Measurements from ENCODE around the gene S100A3.

S100A3 gene

DNA sequence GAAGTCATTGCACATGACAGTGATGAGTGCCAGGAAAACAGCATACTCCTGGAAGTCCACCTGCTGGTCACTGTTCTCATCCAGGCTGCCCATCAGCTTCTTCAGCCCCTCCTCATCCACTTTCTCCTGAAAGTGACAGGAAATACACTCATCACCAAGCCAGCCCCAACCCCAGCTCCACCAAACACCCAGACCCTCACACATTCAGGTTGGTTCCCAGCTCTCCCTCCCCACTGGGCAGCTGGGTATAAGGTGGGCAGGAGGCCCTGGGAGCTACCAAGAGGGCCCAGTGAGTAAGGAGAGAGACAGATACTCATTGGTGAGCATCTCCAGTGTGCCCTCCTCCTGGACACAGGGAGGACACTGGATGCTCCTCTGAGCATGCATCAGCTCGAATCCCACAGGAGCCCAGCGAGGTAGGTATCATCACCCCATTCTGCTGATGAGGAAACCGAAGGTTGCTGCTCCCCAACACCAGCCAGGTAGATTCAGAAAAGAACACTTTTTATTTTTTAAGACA, 12.5 kb upstream of the S100A3 start:
- no peaks in the 10 kb centered on the region for H3K9me3 ChIP-seq (ENCODE audit: control insufficient read depth in 2 of 2, low read length in 2 of 2)
- no peak overlapping the region for H3K4me3 ChIP-seq (ENCODE audit: low read length in 2 of 2)
- H3K27me3 ChIP-seq (ENCODE audit: control insufficient read depth in 2 of 2, insufficient read depth in 2 of 2, low read length in 2 of 2) = no peaks in the 10 kb centered on the region
- no peak overlapping the region for H3K27ac ChIP-seq (ENCODE audit: low read depth in 2 of 2, low read length in 2 of 2)
- peaks cover 14% of the 10 kb centered on the region in 2 donors for H3K4me1 ChIP-seq (ENCODE audit: control insufficient read depth in 2 of 2, insufficient read depth in 2 of 2, low read length in 2 of 2)
- no peaks in the 10 kb centered on the region for H3K36me3 ChIP-seq (ENCODE audit: control insufficient read depth in 2 of 2, insufficient read depth in 2 of 2, low read length in 2 of 2)
- no peak overlapping the region for H3K9ac ChIP-seq (ENCODE audit: low read depth in 1 of 2, low read length in 2 of 2)

DNA sequence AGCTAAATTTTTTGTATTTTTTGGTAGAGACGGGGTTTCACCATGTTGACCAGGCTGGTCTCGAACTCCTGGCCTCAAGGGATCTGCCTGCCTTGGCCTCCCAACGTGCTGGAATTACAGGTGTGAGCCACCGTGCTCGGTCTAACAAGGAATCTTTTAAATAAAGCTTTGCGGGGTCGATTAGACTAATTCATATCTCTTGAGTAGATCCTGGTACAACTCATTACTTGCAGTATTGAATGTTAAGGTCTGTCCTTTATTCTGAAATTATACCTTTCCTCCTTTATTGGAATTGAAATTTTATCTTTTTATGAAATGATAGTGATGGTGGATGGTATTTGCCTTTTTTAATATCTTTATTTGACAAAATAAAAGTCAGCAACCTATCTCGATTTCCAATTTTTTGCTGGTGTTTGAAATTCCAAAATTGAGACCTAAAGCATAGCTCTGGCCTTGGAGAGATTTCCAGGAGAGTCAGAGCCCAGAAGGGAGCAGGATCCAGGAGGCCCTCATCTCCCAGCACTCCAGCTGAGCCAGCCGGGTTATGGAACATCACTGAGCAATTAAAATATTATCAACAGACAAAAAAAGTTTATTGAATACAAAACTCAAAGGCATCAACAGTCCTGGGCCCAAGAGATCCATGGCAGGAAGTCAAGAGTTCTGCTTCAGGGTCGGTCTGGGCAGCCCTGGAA, 11.9 kb upstream of the S100A3 start:
- Histone ChIP-seq H3K4me1 (ENCODE audit: control insufficient read depth in 2 of 2, insufficient read depth in 2 of 2, low read length in 2 of 2) (peaks cover 8% of the 10 kb centered on the region in 2 donors), H3K9me3 (ENCODE audit: control insufficient read depth in 2 of 2, low read length in 2 of 2) (no peaks in the 10 kb centered on the region), H3K36me3 (ENCODE audit: control insufficient read depth in 2 of 2, insufficient read depth in 2 of 2, low read length in 2 of 2) (no peaks in the 10 kb centered on the region), H3K27me3 (ENCODE audit: control insufficient read depth in 2 of 2, insufficient read depth in 2 of 2, low read length in 2 of 2) (no peaks in the 10 kb centered on the region), H3K27ac (ENCODE audit: low read depth in 2 of 2, low read length in 2 of 2) (no peak overlapping the region), H3K9ac (ENCODE audit: low read depth in 1 of 2, low read length in 2 of 2) (no peak overlapping the region), H3K4me3 (ENCODE audit: low read length in 2 of 2) (no peak overlapping the region)

DNA sequence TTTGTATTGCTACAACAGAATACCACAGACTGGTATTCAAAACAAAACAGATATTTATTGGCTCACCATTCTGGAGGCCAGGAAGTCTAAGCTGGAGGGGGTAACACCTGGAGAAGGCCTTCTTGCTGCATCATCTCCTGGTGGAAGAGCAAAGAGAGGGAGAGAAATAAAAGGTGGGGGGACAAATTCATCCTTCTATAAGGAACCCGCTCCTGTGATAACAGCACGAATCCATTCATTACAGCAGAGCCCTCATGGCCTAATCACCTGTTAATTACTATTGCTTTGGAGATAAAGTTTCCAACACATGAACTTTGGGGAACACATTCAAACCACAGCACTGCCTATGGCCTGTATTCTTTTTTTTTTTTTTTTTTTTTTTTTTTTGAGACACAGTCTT, 11.2 kb upstream of the S100A3 start:
- Histone ChIP-seq H3K4me1 (ENCODE audit: control insufficient read depth in 2 of 2, insufficient read depth in 2 of 2, low read length in 2 of 2) (peaks cover 1% of the 10 kb centered on the region in 2 donors), H3K27me3 (ENCODE audit: control insufficient read depth in 2 of 2, insufficient read depth in 2 of 2, low read length in 2 of 2) (no peaks in the 10 kb centered on the region), H3K4me3 (ENCODE audit: low read length in 2 of 2) (no peak overlapping the region), H3K27ac (ENCODE audit: low read depth in 2 of 2, low read length in 2 of 2) (no peak overlapping the region), H3K9ac (ENCODE audit: low read depth in 1 of 2, low read length in 2 of 2) (no peak overlapping the region), H3K9me3 (ENCODE audit: control insufficient read depth in 2 of 2, low read length in 2 of 2) (no peaks in the 10 kb centered on the region), H3K36me3 (ENCODE audit: control insufficient read depth in 2 of 2, insufficient read depth in 2 of 2, low read length in 2 of 2) (no peaks in the 10 kb centered on the region)

DNA sequence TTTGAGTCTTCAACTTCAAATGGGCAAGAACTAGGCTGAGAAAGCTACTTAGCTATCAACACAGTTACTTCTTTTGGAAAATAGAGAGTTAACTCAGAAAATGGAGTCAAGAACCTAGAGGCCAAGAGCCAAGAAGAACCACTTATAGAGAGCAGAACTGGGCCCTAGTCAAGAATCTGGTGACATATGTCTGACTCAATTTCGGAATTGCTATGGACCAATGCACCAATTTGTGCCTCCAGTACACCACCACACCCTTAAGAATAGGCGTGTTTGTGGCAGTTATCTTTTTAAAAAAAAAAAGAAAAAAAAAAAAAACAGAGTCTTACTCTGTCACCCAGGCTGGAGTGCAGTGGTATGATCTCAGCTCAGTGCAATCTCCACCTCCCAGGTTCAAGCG, 8.8 kb upstream of the S100A3 start:
- Histone ChIP-seq H3K27ac (ENCODE audit: low read depth in 2 of 2, low read length in 2 of 2) (no peak overlapping the region), H3K9ac (ENCODE audit: low read depth in 1 of 2, low read length in 2 of 2) (no peak overlapping the region), H3K27me3 (ENCODE audit: control insufficient read depth in 2 of 2, insufficient read depth in 2 of 2, low read length in 2 of 2) (no peaks in the 10 kb centered on the region), H3K36me3 (ENCODE audit: control insufficient read depth in 2 of 2, insufficient read depth in 2 of 2, low read length in 2 of 2) (no peaks in the 10 kb centered on the region), H3K4me1 (ENCODE audit: control insufficient read depth in 2 of 2, insufficient read depth in 2 of 2, low read length in 2 of 2) (no peaks in the 10 kb centered on the region), H3K4me3 (ENCODE audit: low read length in 2 of 2) (no peak overlapping the region), H3K9me3 (ENCODE audit: control insufficient read depth in 2 of 2, low read length in 2 of 2) (no peaks in the 10 kb centered on the region)

DNA sequence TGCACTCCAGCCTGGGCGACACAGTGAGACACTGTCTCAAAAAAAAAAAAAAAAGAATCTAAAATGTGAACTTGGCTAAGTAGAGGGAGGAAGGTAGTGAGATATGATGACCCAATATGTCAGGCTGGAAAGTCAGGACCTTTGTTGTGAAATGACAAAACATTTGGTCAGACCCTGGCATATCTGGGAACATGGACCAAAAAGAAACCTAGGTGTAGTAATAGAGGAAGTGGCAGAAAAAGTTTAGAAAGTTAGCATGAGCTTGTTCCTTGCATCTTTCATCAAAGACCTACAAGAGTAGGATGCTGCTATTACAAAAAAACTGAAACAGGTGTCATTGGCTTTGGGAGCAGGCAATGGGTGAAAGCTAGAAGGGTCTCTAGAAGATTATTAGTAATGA, 7.3 kb upstream of the S100A3 start:
- H3K27me3 ChIP-seq (ENCODE audit: control insufficient read depth in 2 of 2, insufficient read depth in 2 of 2, low read length in 2 of 2) = no peaks in the 10 kb centered on the region
- no peak overlapping the region for H3K27ac ChIP-seq (ENCODE audit: low read depth in 2 of 2, low read length in 2 of 2)
- no peak overlapping the region for H3K9ac ChIP-seq (ENCODE audit: low read depth in 1 of 2, low read length in 2 of 2)
- no peak overlapping the region for H3K4me3 ChIP-seq (ENCODE audit: low read length in 2 of 2)
- H3K36me3 ChIP-seq (ENCODE audit: control insufficient read depth in 2 of 2, insufficient read depth in 2 of 2, low read length in 2 of 2) = no peaks in the 10 kb centered on the region
- H3K9me3 ChIP-seq (ENCODE audit: control insufficient read depth in 2 of 2, low read length in 2 of 2) = no peaks in the 10 kb centered on the region
- H3K4me1 ChIP-seq (ENCODE audit: control insufficient read depth in 2 of 2, insufficient read depth in 2 of 2, low read length in 2 of 2) = no peaks in the 10 kb centered on the region

DNA sequence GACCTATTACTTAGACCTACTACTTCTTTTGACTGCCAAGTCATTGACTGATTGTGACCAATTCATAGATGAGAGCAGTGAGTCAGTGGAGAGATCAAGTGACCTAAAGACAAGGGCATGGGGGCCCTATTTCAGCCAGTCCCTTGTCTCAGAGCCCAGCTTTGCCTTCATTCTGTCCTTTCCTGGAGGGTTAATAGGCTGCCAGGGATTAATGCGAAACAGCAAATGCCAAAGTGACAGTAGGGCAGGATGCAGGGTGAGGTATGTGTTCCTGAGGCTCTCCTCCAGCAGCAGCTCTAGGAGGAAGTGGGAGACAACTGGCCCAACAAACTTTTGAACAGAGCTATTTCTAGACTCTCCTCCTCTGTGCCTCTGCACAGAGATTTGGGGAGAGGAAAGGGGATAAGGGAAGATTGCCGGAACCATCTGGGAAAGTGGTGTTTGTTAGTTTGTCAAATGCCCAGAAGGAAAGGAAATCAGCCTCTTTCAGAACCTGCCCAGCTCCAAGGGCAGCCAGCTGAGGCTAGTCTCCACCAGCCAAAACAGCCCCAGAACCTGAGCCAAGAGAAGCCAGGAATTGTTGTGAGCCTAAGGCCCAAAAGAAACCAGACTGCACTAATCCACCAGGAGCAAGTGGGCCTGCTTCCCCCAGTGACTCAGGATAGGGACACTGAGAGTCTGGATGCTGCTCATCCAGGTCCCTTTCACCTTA, 4.9 kb upstream of the S100A3 start:
- H3K9ac ChIP-seq (ENCODE audit: low read depth in 1 of 2, low read length in 2 of 2) = no peak overlapping the region
- no peaks in the 10 kb centered on the region for H3K9me3 ChIP-seq (ENCODE audit: control insufficient read depth in 2 of 2, low read length in 2 of 2)
- no peaks in the 10 kb centered on the region for H3K27me3 ChIP-seq (ENCODE audit: control insufficient read depth in 2 of 2, insufficient read depth in 2 of 2, low read length in 2 of 2)
- peaks cover under 1 to 3% of the 10 kb centered on the region in 2 donors for H3K4me1 ChIP-seq (ENCODE audit: control insufficient read depth in 2 of 2, insufficient read depth in 2 of 2, low read length in 2 of 2)
- H3K36me3 ChIP-seq (ENCODE audit: control insufficient read depth in 2 of 2, insufficient read depth in 2 of 2, low read length in 2 of 2) = no peaks in the 10 kb centered on the region
- H3K4me3 ChIP-seq (ENCODE audit: low read length in 2 of 2) = no peak overlapping the region
- H3K27ac ChIP-seq (ENCODE audit: low read depth in 2 of 2, low read length in 2 of 2) = no peak overlapping the region

DNA sequence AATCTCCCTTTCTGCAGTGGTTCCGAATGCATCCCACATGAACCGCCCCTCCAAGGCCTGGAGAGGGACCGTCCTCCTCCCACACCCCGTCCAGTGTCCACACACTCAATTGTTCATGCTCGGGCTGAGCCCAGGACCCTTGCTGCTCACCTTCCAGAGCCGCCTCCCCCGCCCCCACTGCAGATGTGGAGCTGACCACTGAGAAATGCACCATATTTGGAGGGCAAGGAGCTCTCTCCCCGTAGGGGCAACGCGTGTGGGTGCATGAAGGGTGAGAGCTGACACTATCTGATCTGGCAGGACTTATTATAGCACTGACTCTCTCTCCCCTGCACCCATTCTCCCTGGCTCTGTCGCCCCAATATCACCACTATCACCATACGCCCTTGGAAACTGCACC, 4.0 kb upstream of the S100A3 start:
- Histone ChIP-seq H3K4me3 (ENCODE audit: low read length in 2 of 2) (no peak overlapping the region), H3K27ac (ENCODE audit: low read depth in 2 of 2, low read length in 2 of 2) (no peak overlapping the region), H3K9ac (ENCODE audit: low read depth in 1 of 2, low read length in 2 of 2) (no peak overlapping the region), H3K36me3 (ENCODE audit: control insufficient read depth in 2 of 2, insufficient read depth in 2 of 2, low read length in 2 of 2) (no peaks in the 10 kb centered on the region), H3K27me3 (ENCODE audit: control insufficient read depth in 2 of 2, insufficient read depth in 2 of 2, low read length in 2 of 2) (no peaks in the 10 kb centered on the region), H3K4me1 (ENCODE audit: control insufficient read depth in 2 of 2, insufficient read depth in 2 of 2, low read length in 2 of 2) (peaks cover 3 to 6% of the 10 kb centered on the region in 2 donors), H3K9me3 (ENCODE audit: control insufficient read depth in 2 of 2, low read length in 2 of 2) (no peaks in the 10 kb centered on the region)

DNA sequence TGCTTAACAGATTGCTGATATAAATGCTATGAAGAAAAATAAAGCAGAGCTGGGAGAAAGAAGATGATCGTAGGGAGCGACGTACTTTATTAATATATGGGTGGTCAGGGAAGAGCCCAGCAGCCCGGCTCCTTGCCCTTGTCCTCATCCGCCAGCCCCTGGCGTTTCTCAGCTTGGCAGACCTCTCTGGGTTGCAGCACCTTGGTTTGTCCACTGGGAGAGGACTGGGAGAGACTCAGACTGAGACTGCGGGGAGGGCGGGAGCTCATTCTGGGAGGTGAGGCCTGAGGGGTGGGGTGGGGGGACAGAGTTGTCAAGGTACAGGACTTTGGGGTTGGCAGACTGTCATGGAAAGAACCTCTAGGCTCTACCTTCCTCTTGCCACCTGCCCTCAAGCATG, 3.3 kb upstream of the S100A3 start:
- no peak overlapping the region for H3K27ac ChIP-seq (ENCODE audit: low read depth in 2 of 2, low read length in 2 of 2)
- H3K36me3 ChIP-seq (ENCODE audit: control insufficient read depth in 2 of 2, insufficient read depth in 2 of 2, low read length in 2 of 2) = no peaks in the 10 kb centered on the region
- no peak overlapping the region for H3K4me3 ChIP-seq (ENCODE audit: low read length in 2 of 2)
- no peak overlapping the region for H3K9ac ChIP-seq (ENCODE audit: low read depth in 1 of 2, low read length in 2 of 2)
- H3K4me1 ChIP-seq (ENCODE audit: control insufficient read depth in 2 of 2, insufficient read depth in 2 of 2, low read length in 2 of 2) = peaks cover 6 to 7% of the 10 kb centered on the region in 2 donors
- H3K9me3 ChIP-seq (ENCODE audit: control insufficient read depth in 2 of 2, low read length in 2 of 2) = no peaks in the 10 kb centered on the region
- no peaks in the 10 kb centered on the region for H3K27me3 ChIP-seq (ENCODE audit: control insufficient read depth in 2 of 2, insufficient read depth in 2 of 2, low read length in 2 of 2)

DNA sequence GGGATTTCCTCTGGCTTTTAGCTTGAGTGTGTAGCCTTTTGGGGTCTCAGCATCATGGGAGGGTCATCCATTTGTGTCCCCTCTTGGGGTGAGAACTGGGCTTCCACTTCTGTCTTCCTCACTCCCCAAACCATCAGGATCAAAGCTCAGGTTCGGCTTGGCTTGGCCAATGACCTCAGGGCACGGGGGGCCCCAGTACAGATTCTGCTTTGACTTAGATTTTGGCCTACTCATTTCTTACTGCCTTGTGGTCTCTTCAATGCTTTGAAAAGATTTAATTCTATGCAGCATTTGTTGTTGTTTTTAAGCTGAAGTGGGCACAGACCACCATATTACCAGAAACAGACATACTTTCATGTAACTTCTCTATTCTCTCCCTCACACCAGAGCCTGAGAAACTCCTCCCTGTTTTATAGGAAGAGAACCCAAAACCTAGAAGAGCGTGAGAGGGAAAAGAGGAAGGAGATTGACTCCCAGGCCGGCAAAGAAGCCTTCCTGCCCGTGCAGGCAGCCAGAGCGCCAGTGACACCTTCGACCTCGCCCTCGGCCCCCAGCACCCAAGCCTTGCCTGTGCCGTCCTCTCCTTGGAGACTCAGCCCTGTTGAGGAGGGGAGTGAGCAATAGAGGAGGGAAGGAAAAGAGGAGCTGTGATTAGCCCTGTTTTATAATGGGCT, 1.9 kb upstream of the S100A3 start:
- Histone ChIP-seq H3K9ac (ENCODE audit: low read depth in 1 of 2, low read length in 2 of 2) (no peak overlapping the region), H3K9me3 (ENCODE audit: control insufficient read depth in 2 of 2, low read length in 2 of 2) (no peaks in the 10 kb centered on the region), H3K27me3 (ENCODE audit: control insufficient read depth in 2 of 2, insufficient read depth in 2 of 2, low read length in 2 of 2) (no peaks in the 10 kb centered on the region), H3K36me3 (ENCODE audit: control insufficient read depth in 2 of 2, insufficient read depth in 2 of 2, low read length in 2 of 2) (no peaks in the 10 kb centered on the region), H3K4me1 (ENCODE audit: control insufficient read depth in 2 of 2, insufficient read depth in 2 of 2, low read length in 2 of 2) (peaks cover 14 to 15% of the 10 kb centered on the region in 2 donors), H3K27ac (ENCODE audit: low read depth in 2 of 2, low read length in 2 of 2) (no peak overlapping the region), H3K4me3 (ENCODE audit: low read length in 2 of 2) (no peak overlapping the region)

DNA sequence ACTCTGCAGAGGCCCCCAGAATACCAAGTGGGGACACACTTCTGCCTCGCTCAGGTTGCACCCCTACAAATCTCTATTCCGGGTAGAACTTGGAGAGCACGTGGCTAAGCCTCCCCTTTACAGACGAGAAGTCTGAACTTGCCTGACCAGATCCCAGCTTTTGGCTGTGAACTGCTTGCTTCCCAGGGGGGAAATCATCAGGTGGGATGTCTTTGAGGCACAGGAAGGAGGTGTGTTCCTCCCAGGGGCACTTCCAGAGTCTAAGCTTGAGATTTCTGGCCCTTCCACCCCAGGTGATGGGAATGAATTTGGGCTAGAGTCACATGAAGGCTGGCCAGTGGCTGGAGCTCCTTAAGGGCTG, 1.3 kb upstream of the S100A3 start:
- no peaks in the 10 kb centered on the region for H3K27me3 ChIP-seq (ENCODE audit: control insufficient read depth in 2 of 2, insufficient read depth in 2 of 2, low read length in 2 of 2)
- peaks cover 20 to 21% of the 10 kb centered on the region in 2 donors for H3K4me1 ChIP-seq (ENCODE audit: control insufficient read depth in 2 of 2, insufficient read depth in 2 of 2, low read length in 2 of 2)
- H3K36me3 ChIP-seq (ENCODE audit: control insufficient read depth in 2 of 2, insufficient read depth in 2 of 2, low read length in 2 of 2) = no peaks in the 10 kb centered on the region
- H3K27ac ChIP-seq (ENCODE audit: low read depth in 2 of 2, low read length in 2 of 2) = no peak overlapping the region
- H3K4me3 ChIP-seq (ENCODE audit: low read length in 2 of 2) = no peak overlapping the region
- H3K9me3 ChIP-seq (ENCODE audit: control insufficient read depth in 2 of 2, low read length in 2 of 2) = no peaks in the 10 kb centered on the region
- H3K9ac ChIP-seq (ENCODE audit: low read depth in 1 of 2, low read length in 2 of 2) = no peak overlapping the region

All from mucosa of rectum (tissue), 2 donors.